PC-9 (cell line): ENCODE measurements around the gene SIAH3.

Experiments used
- CTCF ChIP-seq: fragments of 200-600 bp; sonication (generic); conservative IDR thresholded peaks from 2 replicates; pipeline ENCODE4 v1.6.1; 2017; ENCODE audit warnings: mixed run types, antibody characterized with exemption, mild to moderate bottlenecking, moderate library complexity
- EZH2 ChIP-seq: fragments of 200-600 bp; sonication (generic); IDR thresholded peaks from 2 replicates; pipeline ENCODE4 v1.8.0; 2017; ENCODE audit warnings: antibody characterized with exemption, low read depth

GRCh38 chr13:45770886-45771285, 80.7 kb downstream of the SIAH3 start:
- TF ChIP-seq CTCF (no peak), EZH2 (no peak)
